KMS-11 (cell line): Measurements from ENCODE around the gene WAS.

Experiments
- H2AFZ ChIP-seq: fragments of 200-600 bp; sonication (generic); 2 replicates; pipeline ENCODE4 v1.6.1; 2016; ENCODE audit warnings: antibody characterized with exemption, mixed run types, low read depth
- H3K27ac ChIP-seq: fragments of 200-600 bp; sonication (generic); 2 replicates; pipeline ENCODE4 v1.6.1; 2016; ENCODE audit warnings: mild to moderate bottlenecking, mixed run types
- H3K27me3 ChIP-seq: fragments of 200-600 bp; sonication (generic); 2 replicates; pipeline ENCODE4 v1.6.1; 2017; ENCODE audit warnings: mild to moderate bottlenecking, low read depth, mixed run types, moderate library complexity; ENCODE audit not compliant: insufficient read depth
- H3K36me3 ChIP-seq: fragments of 200-600 bp; sonication (generic); 2 replicates; pipeline ENCODE4 v1.6.1; 2017; ENCODE audit warnings: mild to moderate bottlenecking, mixed run types; ENCODE audit not compliant: insufficient read depth
- H3K4me1 ChIP-seq: fragments of 200-600 bp; sonication (generic); 2 replicates; pipeline ENCODE4 v1.6.1; 2016; ENCODE audit warnings: mild to moderate bottlenecking, low read depth, mixed run types; ENCODE audit not compliant: poor library complexity, severe bottlenecking
- H3K4me2 ChIP-seq: fragments of 200-600 bp; sonication (generic); 2 replicates; pipeline ENCODE4 v1.7.0; 2016; ENCODE audit warnings: mild to moderate bottlenecking, mixed run types
- H3K4me3 ChIP-seq: fragments of 200-600 bp; sonication (generic); IDR thresholded peaks from 2 replicates; pipeline ENCODE4 v1.6.1; 2017; ENCODE audit warnings: low read depth, low read length, mixed read lengths; ENCODE audit not compliant: insufficient read depth
- H3K79me2 ChIP-seq: fragments of 200-600 bp; sonication (generic); 2 replicates; pipeline ENCODE4 v1.6.1; 2016; ENCODE audit warnings: low read depth, mixed run types; ENCODE audit not compliant: insufficient read depth
- H3K9ac ChIP-seq: fragments of 200-600 bp; sonication (generic); 2 replicates; pipeline ENCODE4 v1.6.1; 2016; ENCODE audit warnings: mild to moderate bottlenecking, mixed run types
- H4K20me1 ChIP-seq: fragments of 200-600 bp; sonication (generic); 2 replicates; pipeline ENCODE4 v1.6.1; 2016; ENCODE audit warnings: mild to moderate bottlenecking, mixed run types; ENCODE audit not compliant: insufficient read depth
- CTCF ChIP-seq: fragments of 200-600 bp; sonication (generic); conservative IDR thresholded peaks from 2 replicates; pipeline ENCODE4 v1.6.1; 2017; ENCODE audit warnings: low read depth, mild to moderate bottlenecking, antibody characterized with exemption, low read length, moderate library complexity, mixed read lengths

WAS gene

GRCh38 chrX:48683411-48683982 lies at the start of gene WAS:
TSS of gene WAS (plus strand) at chrX:48683799. CDS start at chrX:48683854, 55 bp downstream.
- Histone ChIP-seq H3K27me3 (no peaks in the 10 kb centered on the region), H3K36me3 (no peaks in the 10 kb centered on the region), H3K4me2 (peak within 1 kb of the TSS; percentile 29; the same call in 1 of the 2 replicates), H3K27ac (0 out of 2 replicates have a peak within 1 kb of the TSS, but pooled peaks have one; percentile 18), H3K4me1 (peaks cover 6% of the 10 kb centered on the region), H2AFZ (peak within 1 kb of the TSS; percentile 53; the same call in 1 of the 2 replicates), H3K9ac (peak within 1 kb of the TSS; percentile 32; the same call in 1 of the 2 replicates), H4K20me1 (no peaks in the 10 kb centered on the region), H3K79me2 (no peaks in the 10 kb centered on the region), H3K4me3 (no peak within 1 kb of the TSS)
- no peak for TF ChIP-seq CTCF

- TF ChIP-seq CTCF = no peak
- H3K27ac ChIP-seq = no peak overlapping the region
- no peaks in the 10 kb centered on the region for H3K36me3 ChIP-seq
- no peak overlapping the region; the same call in 1 of the 2 replicates for H2AFZ ChIP-seq
- H3K4me1 ChIP-seq = peaks cover 25% of the 10 kb centered on the region
- no peak overlapping the region for H3K4me2 ChIP-seq
- H4K20me1 ChIP-seq = no peaks in the 10 kb centered on the region
- no peaks in the 10 kb centered on the region for H3K79me2 ChIP-seq
- H3K27me3 ChIP-seq = no peaks in the 10 kb centered on the region
- no peak overlapping the region for H3K4me3 ChIP-seq
- H3K9ac ChIP-seq = no peak overlapping the region
Measured at GRCh38 chrX:48636301-48636700, 47.3 kb upstream of the WAS start.

- H2AFZ ChIP-seq = no peak overlapping the region; the same call in 1 of the 2 replicates
Measured at GRCh38 chrX:48636776-48637175, 46.8 kb upstream of the WAS start.

GRCh38 chrX:48645669-48646068 lies 37.9 kb upstream of the WAS start:
- Histone ChIP-seq H2AFZ (no peak overlapping the region), H3K36me3 (no peaks in the 10 kb centered on the region), H3K4me1 (peaks cover 7% of the 10 kb centered on the region), H3K27ac (no peak overlapping the region), H3K27me3 (no peaks in the 10 kb centered on the region), H3K79me2 (no peaks in the 10 kb centered on the region), H3K4me3 (no peak overlapping the region), H3K4me2 (no peak overlapping the region), H3K9ac (no peak overlapping the region), H4K20me1 (no peaks in the 10 kb centered on the region)
- no peak for TF ChIP-seq CTCF

More at GRCh38 chrX:48636776-48637175, 46.8 kb upstream of the WAS start:
- no peak overlapping the region for H3K27ac ChIP-seq
- H3K4me2 ChIP-seq = peak overlapping the region; percentile 36; the same call in 1 of the 2 replicates
- no peaks in the 10 kb centered on the region for H3K36me3 ChIP-seq
- H3K27me3 ChIP-seq = no peaks in the 10 kb centered on the region
- no peaks in the 10 kb centered on the region for H3K79me2 ChIP-seq
- no peak for TF ChIP-seq CTCF
- H3K4me1 ChIP-seq = peaks cover 24% of the 10 kb centered on the region
- H3K9ac ChIP-seq = no peak overlapping the region
- H4K20me1 ChIP-seq = no peaks in the 10 kb centered on the region
- H3K4me3 ChIP-seq = no peak overlapping the region
